Measurements from ENCODE around the gene ATG9A. TPM values are rescaled to one million over a fixed set of nuclear protein-coding genes. Genes with fewer than 3 reads are reported as not detected.

ATG9A gene
- total and polyA plus RNA-seq, 2 of the 8 experiments (the other 6 are each of a cell fraction or from before 2014, with no cell fraction given) = 43.6 to 66.8 TPM

DNA sequence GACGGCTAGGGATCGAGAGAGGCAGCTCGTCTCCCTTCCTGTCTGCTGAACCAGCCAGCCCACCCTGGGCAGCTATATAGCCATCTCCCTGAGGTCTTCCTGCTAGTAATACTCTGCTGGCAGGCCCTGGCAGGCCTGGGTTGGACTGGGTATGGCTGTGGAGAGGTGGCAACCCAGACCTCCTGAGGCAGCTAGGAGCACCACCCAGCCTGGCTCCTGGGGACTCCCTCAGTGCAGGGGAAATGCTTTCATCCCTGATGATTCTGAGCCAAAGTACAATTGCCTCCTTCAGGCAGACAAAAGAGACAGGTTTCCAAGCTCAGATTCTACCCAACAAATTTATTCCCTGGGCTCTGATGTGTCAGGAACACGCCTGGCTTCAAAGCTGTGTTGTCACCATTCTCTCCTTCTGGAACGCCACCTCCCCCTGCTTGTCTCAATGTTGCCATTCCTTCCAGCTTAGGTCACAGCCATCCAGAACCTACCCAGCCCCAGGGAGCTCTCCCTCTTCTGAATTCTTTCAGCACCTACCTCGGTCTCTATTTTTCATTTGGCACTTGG, 45.0 kb upstream of the ATG9A start:
- Histone ChIP-seq H4K5ac (ENCODE audit: insufficient read length, low read depth, low read length) (no peak overlapping the region), H3K36me3 (ENCODE audit: control insufficient read depth in 2 of 4, insufficient read depth in 4 of 4, low read length in 3 of 4) (no peaks in the 10 kb centered on the region), H2AFZ (ENCODE audit: low read length) (no peak overlapping the region), H2BK120ac (replicated peaks; ENCODE audit: low read depth, low read length) (no peak overlapping the region), H2AK5ac (ENCODE audit: low read depth, low read length) (no peak overlapping the region), H4K91ac (replicated peaks; ENCODE audit: insufficient read length, low read length) (no peak overlapping the region), H3K79me1 (ENCODE audit: low read depth, low read length) (no peaks in the 10 kb centered on the region), H3K4me1 (replicated peaks in 1 of 4; ENCODE audit: control insufficient read depth in 3 of 4, insufficient read depth in 4 of 4, low read length in 3 of 4) (peaks cover 9 to 14% (median 11%) of the 10 kb centered on the region in 4 experiments), H3K79me2 (ENCODE audit: control insufficient read depth in 1 of 2, insufficient read depth in 2 of 2, low read length in 2 of 2) (no peaks in the 10 kb centered on the region), H4K8ac (ENCODE audit: extremely low read depth, insufficient read depth, low read length) (no peak overlapping the region), H2BK15ac (ENCODE audit: low read length) (no peak overlapping the region), H4K20me1 (replicated peaks in 1 of 2; ENCODE audit: control insufficient read depth in 1 of 2, insufficient read depth in 2 of 2, low read length in 2 of 2) (no peaks in the 10 kb centered on the region), H3K23ac (ENCODE audit: insufficient read length) (no peak overlapping the region), H3K4me2 (ENCODE audit: insufficient read depth in 1 of 2, low read depth in 2 of 2, low read length in 2 of 2) (peak overlapping the region in 1 of 2 experiments; percentile 9; a peak in 1 of 4 replicates), H3K56ac (replicated peaks; ENCODE audit: insufficient read length, low read depth, low read length) (no peak overlapping the region), H3K27me3 (replicated peaks in 1 of 4; ENCODE audit: control insufficient read depth in 3 of 4, extremely low read depth in 1 of 4, insufficient read depth in 3 of 4, low read length in 3 of 4) (peaks cover 0 to 2% (median 0%) of the 10 kb centered on the region in 4 experiments; a peak in 3 of 7 replicates), H2BK20ac (ENCODE audit: low read length) (no peak overlapping the region), H3K4me3 (ENCODE audit: extremely low read depth in 1 of 4, insufficient read depth in 2 of 4, low read depth in 3 of 4, low read length in 4 of 4) (no peak overlapping the region; a peak in 1 of 8 replicates), H3K9me3 (ENCODE audit: insufficient read depth in 2 of 2, low read depth in 1 of 2, low read length in 1 of 2) (no peaks in the 10 kb centered on the region), H2BK5ac (ENCODE audit: low read depth, low read length) (peak overlapping the region; percentile 38; the same call in 1 of the 2 replicates), H3K4ac (replicated peaks; ENCODE audit: insufficient read length, low read depth, low read length) (no peak overlapping the region), H3K27ac (ENCODE audit: low read depth, low read length) (no peak overlapping the region), H3K23me2 (ENCODE audit: low read depth, low read length) (peaks cover 2% of the 10 kb centered on the region; the same call in 1 of the 2 replicates), H3K9ac (replicated peaks in 1 of 4; ENCODE audit: extremely low read depth in 1 of 4, low read depth in 3 of 4, low read length in 3 of 4) (no peak overlapping the region; a peak in 1 of 7 replicates), H3K18ac (ENCODE audit: extremely low read depth, low read length) (peak overlapping the region; percentile 24; the same call in 1 of the 2 replicates), H2BK12ac (ENCODE audit: low read depth, low read length) (0 out of 2 replicates have a peak overlapping the region, but pooled peaks have one; percentile 55), H3K14ac (ENCODE audit: insufficient read length) (no peak overlapping the region)
- ChIA-PET CTCF (ENCODE audit: partially characterized antibody) (interaction anchor here (0.8 to 4.4 kb wide), 15 partner anchors 12 to 115 kb away, joined by 3 to 34 read pairs (median 3); partner anchors contain the start of genes GLB1L and STK16), POLR2A (ENCODE audit: partially characterized antibody) (interaction anchor here (0.7 to 1.7 kb wide), 9 partner anchors 12 to 61 kb away, joined by 3 to 8 read pairs (median 4); partner anchors contain the start of genes ABCB6, GLB1L, STK16 and TUBA4A)
- TF ChIP-seq EGR1 (IDR thresholded peaks at IDR 0.05; ENCODE audit: borderline replicate concordance, low read depth, low read length) (no peak), JUN (IDR thresholded peaks at IDR 0.05; ENCODE audit: low read depth, low read length) (peak; percentile 71; the same call in 1 of the 2 replicates), CBX5 (IDR thresholded peaks at IDR 0.05; ENCODE audit: low read depth, low read length) (no peak), ASH2L (IDR thresholded peaks at IDR 0.05; ENCODE audit: low read length) (peak; percentile 37)
- peak; percentile 7 for FAIRE-seq
- 67% methylated on average over 5 of the region's 6 CpGs; no CpG with 5 or more reads in 1 of the 2 experiments for WGBS, 2 experiments (ENCODE audit: extremely low coverage in 1 of 2, insufficient coverage in 1 of 2, insufficient read length in 1 of 2, insufficient replicate concordance in 2 of 2, low coverage in 1 of 2, low lambda C conversion rate in 2 of 2, missing lambda C conversion rate in 1 of 2)
- DNase-seq (ENCODE audit: low read depth in 1 of 2, low spot score in 2 of 2) = no peak
